Testis (tissue), 2 donors: ENCODE data around the gene SEZ6.

Experiments
- CTCF ChIP-seq, 3 experiments: fragments of 450-650 bp in 2 of 3; fragments of 200-600 bp in 1 of 3; sonication (generic) in 1 of 3; IDR thresholded peaks; one replicate each; pipeline ENCODE4 v1.5.1; 2016 to 2019; ENCODE audit warnings: antibody characterized with exemption in 3 of 3, mild to moderate bottlenecking in 2 of 3, moderate library complexity in 1 of 3
- POLR2A ChIP-seq: fragments of 450-650 bp; IDR thresholded peaks from one replicate; pipeline ENCODE4 v1.6.1; 2017; ENCODE audit warnings: antibody characterized with exemption, mild to moderate bottlenecking, moderate library complexity

GRCh38 chr17:29042679-29043538 is 37.1 kb upstream of the SEZ6 start, which contains the start of gene PIPOX:
- TF ChIP-seq POLR2A (no peak), CTCF (IDR thresholded peaks at IDR 0.05) (no peak)
